HepG2 (cell line): ENCODE data around the gene CEBPZOS. TPM values are rescaled to one million over a fixed set of nuclear protein-coding genes. Genes with fewer than 3 reads are reported as not detected.

ENCODE experiments used
- AGO1 ChIP-seq: fragments of 200-400 bp; formaldehyde crosslinking; IDR thresholded peaks from 2 replicates; pipeline ENCODE4 v1.6.1; 2017; ENCODE audit warnings: mild to moderate bottlenecking, low read depth, low read length, moderate library complexity; ENCODE audit not compliant: poor library complexity, severe bottlenecking
- AGO2 ChIP-seq: fragments of 200-400 bp; formaldehyde crosslinking; optimal IDR thresholded peaks from 2 replicates; pipeline ENCODE3; 2017; ENCODE audit warnings: mild to moderate bottlenecking, low read depth, low read length, moderate library complexity
- ARNTL ChIP-seq: sonication (generic); formaldehyde crosslinking; IDR thresholded peaks from 2 replicates; pipeline ENCODE4 v1.4.0; 2020; ENCODE audit warnings: mild to moderate bottlenecking, missing genetic modification reagents
- CEBPG ChIP-seq: IDR thresholded peaks from 2 replicates; pipeline ENCODE4 v1.6.1; 2016
- DBP ChIP-seq: sonication (generic); formaldehyde crosslinking; IDR thresholded peaks from 2 replicates; pipeline ENCODE4 v1.4.0; 2020; ENCODE audit warnings: missing genetic modification reagents; ENCODE audit errors: not compliant biosample characterization
- ELF4 ChIP-seq: sonication (generic); formaldehyde crosslinking; IDR thresholded peaks from 2 replicates; pipeline ENCODE4 v1.5.0; 2020; ENCODE audit warnings: missing genetic modification reagents, mild to moderate bottlenecking, moderate library complexity, borderline replicate concordance
- HOXA3 ChIP-seq: sonication (generic); formaldehyde crosslinking; IDR thresholded peaks from 2 replicates; pipeline ENCODE4 v1.5.0; 2020; ENCODE audit warnings: missing genetic modification reagents
- KLF11 ChIP-seq: IDR thresholded peaks from 2 replicates; pipeline ENCODE4 v1.6.1; 2016; ENCODE audit warnings: missing compliant biosample characterization
- MEF2D ChIP-seq: sonication (generic); formaldehyde crosslinking; IDR thresholded peaks from 2 replicates; pipeline ENCODE4 v1.5.1; 2020; ENCODE audit warnings: mild to moderate bottlenecking, missing genetic modification reagents
- SMAD3 ChIP-seq: sonication (generic); formaldehyde crosslinking; IDR thresholded peaks from 2 replicates; pipeline ENCODE4 v1.4.0; 2020; ENCODE audit warnings: missing genetic modification reagents
- SMARCE1 ChIP-seq: fragments of 450-650 bp; IDR thresholded peaks from 2 replicates; pipeline ENCODE4 v1.6.1; 2017; ENCODE audit warnings: borderline replicate concordance
- SMYD3 ChIP-seq: sonication (generic); formaldehyde crosslinking; IDR thresholded peaks from 2 replicates; pipeline ENCODE4 v1.8.1; 2023; ENCODE audit warnings: mild to moderate bottlenecking, missing genetic modification reagents
- THAP11 ChIP-seq: IDR thresholded peaks from 2 replicates; pipeline ENCODE4 v1.6.1; 2016; ENCODE audit warnings: missing biosample characterization, missing genetic modification reagents
- TMF1 ChIP-seq: sonication (generic); formaldehyde crosslinking; IDR thresholded peaks from 2 replicates; pipeline ENCODE4 v1.8.1; 2022; ENCODE audit warnings: low read depth, missing genetic modification reagents
- USF2 ChIP-seq, 2 experiments: sonication (generic) in 1 of 2; formaldehyde crosslinking in 1 of 2; IDR thresholded peaks; 2 replicates each; pipeline versions ENCODE4 v1.5.1 to v1.6.1; 2011 to 2020; ENCODE audit warnings: borderline replicate concordance in 1 of 2, low read depth in 1 of 2, low read length in 1 of 2, mild to moderate bottlenecking in 1 of 2, missing genetic modification reagents in 1 of 2, moderate library complexity in 1 of 2
- ZNF510 ChIP-seq: sonication (generic); formaldehyde crosslinking; IDR thresholded peaks from 2 replicates; pipeline ENCODE4 v1.4.0; 2020; ENCODE audit warnings: low read depth, mild to moderate bottlenecking, missing genetic modification reagents
- ZNF597 ChIP-seq: sonication (generic); formaldehyde crosslinking; IDR thresholded peaks from 2 replicates; pipeline ENCODE4 v1.5.0; 2020; ENCODE audit warnings: missing genetic modification reagents
- ZNF737 ChIP-seq: sonication (generic); formaldehyde crosslinking; IDR thresholded peaks from 2 replicates; pipeline ENCODE4 v1.5.0; 2020; ENCODE audit warnings: missing genetic modification reagents, mild to moderate bottlenecking, borderline replicate concordance
- ZNF770 ChIP-seq: sonication (generic); formaldehyde crosslinking; IDR thresholded peaks from 2 replicates; pipeline ENCODE4 v1.5.0; 2020; ENCODE audit warnings: mild to moderate bottlenecking, missing genetic modification reagents
- ZNF782 ChIP-seq: sonication (generic); formaldehyde crosslinking; IDR thresholded peaks from 2 replicates; pipeline ENCODE4 v1.4.0; 2020; ENCODE audit warnings: missing genetic modification reagents, mild to moderate bottlenecking, borderline replicate concordance
- ZSCAN25 ChIP-seq: sonication (generic); formaldehyde crosslinking; IDR thresholded peaks from 2 replicates; pipeline ENCODE4 v1.8.0; 2022; ENCODE audit warnings: mild to moderate bottlenecking, missing genetic modification reagents
- polyA plus RNA-seq, 8 experiments: library from polyadenylated mRNA; depleted of rRNA in 3 of 8; stranded (reverse) in 7 of 8; unstranded in 1 of 8; fragments of >200 nt; fragmentation: Illumina TruSeq in 4 of 8; extraction: Trizol in 4 of 8; gene quantifications; 2 replicates each; pipeline versions ENCODE4 v1.2.1 to v1.2.3, GENCODE V29; 2011 to 2016; ENCODE audit warnings: low read depth in 4 of 8, missing spikeins in 1 of 8, mixed read lengths in 1 of 8; ENCODE audit not compliant: insufficient read depth in 1 of 8
- total RNA-seq, 5 experiments: library from RNA; depleted of rRNA; stranded (reverse); fragments of >200 nt; fragmentation: Illumina TruSeq; extraction: Trizol; gene quantifications; 2 replicates each; pipeline ENCODE4 v1.2.3, GENCODE V29; 2016; ENCODE audit warnings: low read depth in 1 of 5
- TF ChIP-seq, protein P1 (sequence below): sonication (generic); formaldehyde crosslinking; IDR thresholded peaks from 2 replicates; pipeline ENCODE4 v1.8.1; 2023; ENCODE audit warnings: mild to moderate bottlenecking, missing genetic modification reagents

The CEBPZOS gene
- total and polyA plus RNA-seq, 2 of the 13 experiments (the other 11 are each of a cell fraction or from before 2014, with no cell fraction given) = 18.6 to 44.7 TPM

GRCh38 chr2:37196320-37197195 is at the start of gene CEBPZOS (continued):
- TF ChIP-seq USF2 (IDR thresholded peaks at IDR 0.05; ENCODE audit: low read depth, low read length) (no peak), USF2 (CRISPR knock-in tag; IDR thresholded peaks at IDR 0.05; ENCODE audit: borderline replicate concordance) (peak; percentile 50; the same call in 1 of the 2 replicates), KLF11 (CRISPR knock-in tag) (0 out of 2 replicates have a peak, but pooled peaks have one; percentile 32), ZNF737 (peak; percentile 97), ZNF510 (CRISPR knock-in tag) (peak; percentile 39; the same call in 1 of the 2 replicates), ZSCAN25 (peak; percentile 86), AGO1 (peak; percentile 68), ZNF770 (no peak), AGO2 (peak; percentile 98), SMAD3 (CRISPR knock-in tag) (no peak; the same call in 1 of the 2 replicates), SMYD3 (CRISPR knock-in tag) (peak; percentile 95), ELF4 (CRISPR knock-in tag) (peak; percentile 80; the same call in 1 of the 2 replicates), THAP11 (CRISPR knock-in tag) (peak; percentile 74), MEF2D (peak; percentile 44), TMF1 (CRISPR knock-in tag) (peak; percentile 97), ZNF782 (peak; percentile 90), DBP (CRISPR knock-in tag) (peak; percentile 30), CEBPG (CRISPR knock-in tag) (peak; percentile 43), SMARCE1 (no peak), ARNTL (CRISPR knock-in tag) (peak; percentile 58; the same call in 1 of the 2 replicates), ZNF597 (CRISPR knock-in tag) (no peak), HOXA3 (CRISPR knock-in tag) (peak; percentile 55)
- TF ChIP-seq, protein P1, sequence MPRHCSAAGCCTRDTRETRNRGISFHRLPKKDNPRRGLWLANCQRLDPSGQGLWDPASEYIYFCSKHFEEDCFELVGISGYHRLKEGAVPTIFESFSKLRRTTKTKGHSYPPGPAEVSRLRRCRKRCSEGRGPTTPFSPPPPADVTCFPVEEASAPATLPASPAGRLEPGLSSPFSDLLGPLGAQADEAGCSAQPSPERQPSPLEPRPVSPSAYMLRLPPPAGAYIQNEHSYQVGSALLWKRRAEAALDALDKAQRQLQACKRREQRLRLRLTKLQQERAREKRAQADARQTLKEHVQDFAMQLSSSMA (CRISPR knock-in tag) = peak; percentile 82; the same call in 1 of the 2 replicates
